OCI-M1 (cell line): ENCODE measurements around the gene RCVRN.

Experiments used
- DNase-seq: peaks from one replicate; lab custom pipeline; 2025; lab: John Stamatoyannopoulos, UW

RCVRN gene

GRCh38 chr17:9905078-9905415, at the start of gene RCVRN:
Gene RCVRN (minus strand): TSS chr17:9905271. CDS start chr17:9905180, 91 bp downstream.
- no peak for DNase-seq

- no peak for DNase-seq
These were observed 48.4 kb upstream of the RCVRN start for GRCh38 chr17:9953492-9953891.

- DNase-seq, result no peak
These were observed 46.7 kb upstream of the RCVRN start for GRCh38 chr17:9951803-9952202.

GRCh38 chr17:9948928-9949327, 43.9 kb upstream of the RCVRN start:
- no peak for DNase-seq

GRCh38 chr17:9944704-9945103, 39.6 kb upstream of the RCVRN start:
- DNase-seq, result no peak

- no peak for DNase-seq
These were observed 38.3 kb upstream of the RCVRN start for GRCh38 chr17:9943343-9943742.

- DNase-seq, result no peak
These were observed 37.8 kb upstream of the RCVRN start for GRCh38 chr17:9942885-9943284.

- DNase-seq, result no peak
These were observed 36.2 kb upstream of the RCVRN start for GRCh38 chr17:9941305-9941704.

GRCh38 chr17:9940841-9941240, 35.8 kb upstream of the RCVRN start:
- no peak for DNase-seq

- DNase-seq, result no peak
These were observed 33.7 kb upstream of the RCVRN start for GRCh38 chr17:9938764-9939163.

- DNase-seq, result no peak
These were observed 32.8 kb upstream of the RCVRN start for GRCh38 chr17:9937901-9938300.

- no peak for DNase-seq
These were observed 32.2 kb upstream of the RCVRN start for GRCh38 chr17:9937241-9937761.

GRCh38 chr17:9936095-9936494, 31.0 kb upstream of the RCVRN start:
- DNase-seq, result no peak

GRCh38 chr17:9935408-9935807, 30.3 kb upstream of the RCVRN start:
- DNase-seq, result no peak

GRCh38 chr17:9934331-9934730, 29.3 kb upstream of the RCVRN start:
- DNase-seq, result no peak

GRCh38 chr17:9932491-9932890, 27.4 kb upstream of the RCVRN start:
- DNase-seq, result no peak

GRCh38 chr17:9931144-9931741, 26.2 kb upstream of the RCVRN start:
- no peak for DNase-seq

GRCh38 chr17:9929871-9930270, 24.8 kb upstream of the RCVRN start:
- no peak for DNase-seq

GRCh38 chr17:9928601-9929333, 23.7 kb upstream of the RCVRN start:
- DNase-seq, result peak; percentile 26

- DNase-seq, result no peak
These were observed 21.2 kb upstream of the RCVRN start for GRCh38 chr17:9926150-9926804.

GRCh38 chr17:9925457-9925856, 20.4 kb upstream of the RCVRN start:
- DNase-seq, result no peak

GRCh38 chr17:9924735-9925191, 19.7 kb upstream of the RCVRN start:
- DNase-seq, result peak; percentile 76
